Hepatocyte (in vitro differentiated cells): Measurements from ENCODE around the gene OVAAL.

Source experiments
- CTCF ChIP-seq: fragments of 200-600 bp; sonication (generic); IDR thresholded peaks from 2 replicates; pipeline ENCODE4 v1.5.1; 2016; ENCODE audit warnings: antibody characterized with exemption, mild to moderate bottlenecking; ENCODE audit not compliant: poor library complexity
- EZH2 ChIP-seq: fragments of 200-600 bp; sonication (generic); IDR thresholded peaks from 2 replicates; pipeline ENCODE4 v1.6.1; 2016; ENCODE audit warnings: antibody characterized with exemption, mild to moderate bottlenecking, borderline replicate concordance
- EZH2phosphoT487 ChIP-seq: fragments of 200-600 bp; sonication (generic); IDR thresholded peaks from one replicate; pipeline ENCODE4 v1.6.1; 2018; ENCODE audit warnings: antibody characterized with exemption, mild to moderate bottlenecking, low read depth, moderate library complexity; ENCODE audit not compliant: unreplicated experiment, severe bottlenecking

GRCh38 chr1:180515364-180515763 is 43.4 kb upstream of the OVAAL start:
- TF ChIP-seq CTCF, result no peak
- no peak for TF ChIP-seq EZH2phosphoT487
- no peak for TF ChIP-seq EZH2
